GM12891 (cell line): ENCODE results near the gene CBY2. TPM values are rescaled to one million over a fixed set of nuclear protein-coding genes. Genes with fewer than 3 reads are reported as not detected.
"Not testable (repeated sequence)": the region's sequence is repeated elsewhere in the genome, so short reads cannot be mapped to it uniquely, and the experiment has no call there.

Experiments
- DNase-seq: peaks from one replicate; pipeline ENCODE4 v3.0.0; 2011; ENCODE audit warnings: low spot score; ENCODE audit not compliant: insufficient read length
- FAIRE-seq: peaks from 2 replicates; lab custom pipeline; 2011; peaks lifted over from hg19 to GRCh38; lab: Jason Lieb, UNC
- PAX5 ChIP-seq: IDR thresholded peaks from 2 replicates; pipeline ENCODE4 v1.6.1; 2011; ENCODE audit warnings: low read length, moderate library complexity, mild to moderate bottlenecking; ENCODE audit not compliant: insufficient read depth, severe bottlenecking
- POLR2A ChIP-seq: IDR thresholded peaks from 2 replicates; pipeline ENCODE4 v1.6.1; 2011; ENCODE audit warnings: low read depth, low read length, control low read depth
- POLR2AphosphoS5 ChIP-seq: IDR thresholded peaks from 2 replicates; pipeline ENCODE4 v1.6.1; 2011; ENCODE audit warnings: low read depth, low read length, control low read depth
- POU2F2 ChIP-seq: IDR thresholded peaks from 2 replicates; pipeline ENCODE4 v1.6.1; 2011; ENCODE audit warnings: low read depth, mild to moderate bottlenecking, control low read depth, low read length, moderate library complexity
- SPI1 ChIP-seq: IDR thresholded peaks from 2 replicates; pipeline ENCODE4 v1.6.1; 2011; ENCODE audit warnings: low read depth, low read length, control low read depth
- TAF1 ChIP-seq: IDR thresholded peaks from 2 replicates; pipeline ENCODE4 v1.6.1; 2011; ENCODE audit warnings: low read depth, low read length, control low read depth
- polyA plus RNA-seq: library from polyadenylated mRNA; unstranded; fragments of >200 nt; gene quantifications from one replicate; pipeline ENCODE4 v1.2.1, GENCODE V29; 2012; ENCODE audit warnings: low read depth, missing spikeins, inconsistent platforms; ENCODE audit not compliant: missing spikeins

Gene CBY2, protein sequence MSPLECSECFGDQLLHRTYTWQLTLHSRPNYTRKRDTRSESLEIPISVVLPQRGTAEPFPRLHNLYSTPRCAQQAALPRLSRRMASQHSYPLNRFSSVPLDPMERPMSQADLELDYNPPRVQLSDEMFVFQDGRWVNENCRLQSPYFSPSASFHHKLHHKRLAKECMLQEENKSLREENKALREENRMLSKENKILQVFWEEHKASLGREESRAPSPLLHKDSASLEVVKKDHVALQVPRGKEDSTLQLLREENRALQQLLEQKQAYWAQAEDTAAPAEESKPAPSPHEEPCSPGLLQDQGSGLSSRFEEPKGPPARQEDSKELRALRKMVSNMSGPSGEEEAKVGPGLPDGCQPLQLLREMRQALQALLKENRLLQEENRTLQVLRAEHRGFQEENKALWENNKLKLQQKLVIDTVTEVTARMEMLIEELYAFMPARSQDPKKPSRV
- polyA plus RNA-seq = not detected

- DNase-seq = no peak
- 0 out of 2 replicates have a peak, but pooled peaks have one; percentile 24 for TF ChIP-seq POLR2AphosphoS5
- TF ChIP-seq POLR2A = no peak
- FAIRE-seq = peak; percentile 83
These were observed at the start of gene CBY2 for GRCh38 chr13:45702088-45702487. CBY2 (plus strand) TSS chr13:45702320; CDS start chr13:45702391, 71 bp downstream.

GRCh38 chr13:45654633-45655349, 47.3 kb upstream of the CBY2 start:
- DNase-seq (no peak), FAIRE-seq (no peak)
- TF ChIP-seq POU2F2 (no peak), TAF1 (no peak), SPI1 (no peak), POLR2A (no peak), PAX5 (no peak), POLR2AphosphoS5 (no peak)

- DNase-seq = no peak
- no peak for FAIRE-seq
- TF ChIP-seq SPI1 = no peak
These were observed 43.4 kb upstream of the CBY2 start for GRCh38 chr13:45658586-45659235.

DNA sequence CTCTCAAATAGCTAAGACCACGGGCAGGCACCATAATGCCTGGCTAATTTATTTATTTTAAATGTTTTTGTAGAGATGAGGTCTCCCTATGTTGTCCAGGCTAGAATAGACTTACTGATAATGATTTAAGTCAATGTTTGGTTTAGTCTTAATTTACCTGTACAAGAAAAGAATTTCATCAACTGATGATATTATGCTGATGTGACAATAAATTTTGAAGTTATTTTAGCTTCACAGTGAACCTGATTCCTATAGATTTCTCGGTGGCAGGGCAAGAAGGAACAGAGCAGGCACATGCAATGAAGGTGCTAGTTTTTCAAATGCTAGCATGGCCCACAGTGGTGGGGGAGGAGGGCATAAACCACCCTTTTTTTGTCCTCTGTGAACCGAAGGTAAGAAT, 42.6 kb upstream of the CBY2 start:
- TF ChIP-seq PAX5 (no peak), TAF1 (no peak), SPI1 (no peak), POU2F2 (no peak), POLR2AphosphoS5 (no peak), POLR2A (no peak)
- FAIRE-seq = no peak

DNA sequence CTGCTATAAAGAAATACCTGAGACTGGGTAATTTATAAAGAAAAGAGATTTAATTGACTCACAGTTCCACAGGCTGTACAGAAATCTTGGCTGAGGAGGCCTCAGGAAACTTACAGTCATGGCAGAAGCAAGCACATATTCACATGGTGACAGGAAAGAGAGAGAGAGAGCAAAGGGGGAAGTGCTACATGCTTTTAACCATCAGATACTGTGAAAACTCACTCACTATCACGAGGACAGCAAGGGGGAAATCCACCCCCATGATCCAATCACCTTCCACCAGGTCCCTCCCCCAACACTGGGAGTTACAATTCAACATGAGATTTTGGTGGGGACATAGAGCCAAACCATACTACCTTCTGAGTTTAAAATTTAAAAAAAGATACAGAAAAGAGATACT, 41.7 kb upstream of the CBY2 start:
- not testable (repeated sequence) for DNase-seq, FAIRE-seq
- TF ChIP-seq SPI1 = peak; percentile 55

More for the DNA sequence above, 42.6 kb upstream of the CBY2 start:
- DNase-seq = no peak

DNA sequence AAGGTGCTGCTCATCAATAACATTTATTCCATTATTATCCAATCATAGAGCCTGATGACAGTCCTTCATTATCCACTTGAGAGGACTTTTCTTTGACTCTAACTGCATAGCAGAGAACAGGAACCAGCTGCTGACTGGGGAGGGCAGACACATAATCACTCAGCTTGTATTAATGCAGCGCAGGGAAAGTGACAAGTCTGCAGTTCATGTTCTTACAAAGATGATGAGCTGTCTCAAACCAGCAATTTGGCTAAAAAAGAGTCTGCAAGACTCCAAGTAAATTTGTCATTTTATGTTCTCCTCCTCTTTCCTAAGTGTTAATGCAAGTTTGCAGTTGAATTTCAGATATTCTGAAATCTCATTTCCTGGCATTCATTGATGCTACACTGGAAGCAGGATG, 40.0 kb upstream of the CBY2 start:
- DNase-seq = no peak
- TF ChIP-seq SPI1 = no peak
- no peak for FAIRE-seq

GRCh38 chr13:45662903-45663302, 39.2 kb upstream of the CBY2 start:
- not testable (repeated sequence) for DNase-seq, FAIRE-seq

DNA sequence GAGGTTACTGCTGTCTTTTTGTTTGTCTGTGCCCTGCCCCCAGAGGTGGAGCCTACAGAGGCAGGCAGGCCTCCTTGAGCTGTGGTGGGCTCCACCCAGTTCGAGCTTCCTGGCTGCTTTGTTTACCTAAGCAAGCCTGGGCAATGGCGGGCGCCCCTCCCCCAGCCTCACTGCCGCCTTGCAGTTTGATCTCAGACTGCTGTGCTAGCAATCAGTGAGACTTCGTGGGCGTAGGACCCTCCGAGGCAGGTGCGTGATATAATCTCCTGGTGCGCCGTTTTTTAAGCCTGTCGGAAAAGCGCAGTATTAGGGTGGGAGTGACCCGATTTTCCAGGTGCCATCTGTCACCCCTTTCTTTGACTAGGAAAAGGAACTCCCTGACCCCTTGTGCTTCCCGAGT, 32.5 kb upstream of the CBY2 start:
- not testable (repeated sequence) for FAIRE-seq, DNase-seq

DNA sequence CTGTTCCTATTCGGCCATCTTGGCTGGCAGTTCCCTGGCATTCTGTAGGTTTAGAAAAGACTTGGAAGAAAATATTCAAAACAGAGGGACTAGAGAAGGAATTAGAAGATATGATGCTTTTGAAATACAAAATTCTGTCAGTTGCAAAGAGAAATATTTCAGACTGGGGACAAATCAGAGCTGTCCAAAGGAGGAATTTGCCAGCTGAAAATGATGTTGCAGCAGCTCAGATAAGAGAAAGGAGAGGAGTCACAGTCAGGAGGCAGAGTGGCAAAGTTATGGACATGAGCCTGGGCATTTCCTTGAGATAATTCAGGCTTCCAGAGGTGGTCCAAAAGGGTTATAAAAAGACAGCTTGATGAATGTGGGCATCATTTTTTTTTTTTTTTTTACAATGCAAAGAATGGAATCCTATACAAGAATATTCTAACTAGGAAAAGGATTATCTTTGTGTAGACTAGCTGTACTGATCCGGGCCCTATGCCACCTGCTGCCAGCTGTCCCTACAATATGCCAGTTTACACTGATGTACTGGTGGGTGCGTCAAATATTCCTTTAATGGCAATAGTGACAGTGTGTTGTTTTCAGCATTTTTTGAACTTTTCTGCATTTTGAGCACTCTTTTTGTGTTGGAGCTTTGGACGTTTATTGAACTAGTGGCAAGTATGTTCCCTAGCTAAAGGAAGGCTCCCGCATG, 31.8 kb upstream of the CBY2 start:
- DNase-seq = no peak
- TF ChIP-seq TAF1 (no peak), PAX5 (no peak), POLR2AphosphoS5 (no peak), POLR2A (no peak), SPI1 (no peak), POU2F2 (no peak)
- no peak for FAIRE-seq

GRCh38 chr13:45674908-45675307, 27.2 kb upstream of the CBY2 start:
- TF ChIP-seq POLR2AphosphoS5 = no peak
- no peak for TF ChIP-seq TAF1
- no peak for TF ChIP-seq POLR2A
- no peak for TF ChIP-seq SPI1
- no peak for DNase-seq
- no peak for FAIRE-seq
